ENCODE data around the gene AQP11.
A peak's percentile ranks its signal among the peaks of the same experiment; 100 is the strongest.
"Not testable (repeated sequence)": the region's sequence is repeated elsewhere in the genome, so short reads cannot be mapped to it uniquely, and the experiment has no call there.

Gene AQP11

GRCh38 chr11:77589521-77590193, at the start of gene AQP11:
TSS of gene AQP11 (plus strand) at chr11:77589953. CDS start at chr11:77589993, 40 bp downstream.
- Histone ChIP-seq H3K36me3 (no peaks in the 10 kb centered on the region), H3K9me3 (no peaks in the 10 kb centered on the region), H3K27ac (no peak within 1 kb of the TSS), H3K27me3 (peaks cover 46% of the 10 kb centered on the region), H3K4me3 (ENCODE audit: low read depth in 1 of 2, low read length in 1 of 2) (peak within 1 kb of the TSS; percentile 57 to 66), H3K4me1 (ENCODE audit: control insufficient read depth in 1 of 2, insufficient read depth in 1 of 2, low read depth in 1 of 2, low read length in 1 of 2) (peaks cover 15 to 16% of the 10 kb centered on the region in 2 experiments)
- TF ChIP-seq CTCF (IDR thresholded peaks at IDR 0.05): no peak

- no peaks in the 10 kb centered on the region for H3K36me3 ChIP-seq
- no peaks in the 10 kb centered on the region for H3K4me1 ChIP-seq (ENCODE audit: control insufficient read depth in 1 of 2, insufficient read depth in 1 of 2, low read depth in 1 of 2, low read length in 1 of 2)
- no peaks in the 10 kb centered on the region for H3K27me3 ChIP-seq
- no peaks in the 10 kb centered on the region for H3K9me3 ChIP-seq
- TF ChIP-seq CTCF (IDR thresholded peaks at IDR 0.05): no peak
- H3K27ac ChIP-seq: no peak overlapping the region
- no peak overlapping the region for H3K4me3 ChIP-seq (ENCODE audit: low read depth in 1 of 2, low read length in 1 of 2)
Measured at GRCh38 chr11:77542296-77542695, 47.5 kb upstream of the AQP11 start.

GRCh38 chr11:77547047-77547836, 42.5 kb upstream of the AQP11 start:
- no peaks in the 10 kb centered on the region for H3K27me3 ChIP-seq

GRCh38 chr11:77547863-77548551, 41.7 kb upstream of the AQP11 start:
- H3K9me3 ChIP-seq: no peaks in the 10 kb centered on the region
- TF ChIP-seq CTCF (IDR thresholded peaks at IDR 0.05): peak; percentile 69
- peaks cover 0 to 6% of the 10 kb centered on the region in 2 experiments for H3K4me1 ChIP-seq (ENCODE audit: control insufficient read depth in 1 of 2, insufficient read depth in 1 of 2, low read depth in 1 of 2, low read length in 1 of 2)
- H3K36me3 ChIP-seq: no peaks in the 10 kb centered on the region
- no peak overlapping the region for H3K4me3 ChIP-seq (ENCODE audit: low read depth in 1 of 2, low read length in 1 of 2)
- no peaks in the 10 kb centered on the region for H3K27me3 ChIP-seq
- H3K27ac ChIP-seq: peak overlapping the region; percentile 1

More at GRCh38 chr11:77547047-77547836, 42.5 kb upstream of the AQP11 start:
- Histone ChIP-seq H3K27ac (no peak overlapping the region), H3K36me3 (no peaks in the 10 kb centered on the region), H3K9me3 (no peaks in the 10 kb centered on the region), H3K4me3 (ENCODE audit: low read depth in 1 of 2, low read length in 1 of 2) (no peak overlapping the region), H3K4me1 (ENCODE audit: control insufficient read depth in 1 of 2, insufficient read depth in 1 of 2, low read depth in 1 of 2, low read length in 1 of 2) (peaks cover 0 to 6% of the 10 kb centered on the region in 2 experiments)
- TF ChIP-seq CTCF (IDR thresholded peaks at IDR 0.05): no peak

- no peaks in the 10 kb centered on the region for H3K36me3 ChIP-seq
- no peaks in the 10 kb centered on the region for H3K27me3 ChIP-seq
- peak overlapping the region; percentile 7 for H3K27ac ChIP-seq
- no peaks in the 10 kb centered on the region for H3K9me3 ChIP-seq
- H3K4me3 ChIP-seq (ENCODE audit: low read depth in 1 of 2, low read length in 1 of 2): no peak overlapping the region
- H3K4me1 ChIP-seq (ENCODE audit: control insufficient read depth in 1 of 2, insufficient read depth in 1 of 2, low read depth in 1 of 2, low read length in 1 of 2): peaks cover 0 to 6% of the 10 kb centered on the region in 2 experiments
- TF ChIP-seq CTCF (IDR thresholded peaks at IDR 0.05): peak; percentile 0
Measured at GRCh38 chr11:77548552-77549445, 41.0 kb upstream of the AQP11 start.

- H3K27me3 ChIP-seq; H3K4me3 ChIP-seq (ENCODE audit: low read depth in 1 of 2, low read length in 1 of 2); H3K36me3 ChIP-seq; H3K9me3 ChIP-seq; H3K27ac ChIP-seq; H3K4me1 ChIP-seq (ENCODE audit: control insufficient read depth in 1 of 2, insufficient read depth in 1 of 2, low read depth in 1 of 2, low read length in 1 of 2): not testable (repeated sequence)
Measured at GRCh38 chr11:77551426-77551825, 38.3 kb upstream of the AQP11 start.
